NCI-H446 treated with DMSO at 0.1 percent for 48 hours (cell line): ENCODE data around the gene KRTAP10-5.

Source experiments
- DNase-seq: peaks from one replicate; lab custom pipeline; 2025; lab: John Stamatoyannopoulos, UW

KRTAP10-5 gene

DNA sequence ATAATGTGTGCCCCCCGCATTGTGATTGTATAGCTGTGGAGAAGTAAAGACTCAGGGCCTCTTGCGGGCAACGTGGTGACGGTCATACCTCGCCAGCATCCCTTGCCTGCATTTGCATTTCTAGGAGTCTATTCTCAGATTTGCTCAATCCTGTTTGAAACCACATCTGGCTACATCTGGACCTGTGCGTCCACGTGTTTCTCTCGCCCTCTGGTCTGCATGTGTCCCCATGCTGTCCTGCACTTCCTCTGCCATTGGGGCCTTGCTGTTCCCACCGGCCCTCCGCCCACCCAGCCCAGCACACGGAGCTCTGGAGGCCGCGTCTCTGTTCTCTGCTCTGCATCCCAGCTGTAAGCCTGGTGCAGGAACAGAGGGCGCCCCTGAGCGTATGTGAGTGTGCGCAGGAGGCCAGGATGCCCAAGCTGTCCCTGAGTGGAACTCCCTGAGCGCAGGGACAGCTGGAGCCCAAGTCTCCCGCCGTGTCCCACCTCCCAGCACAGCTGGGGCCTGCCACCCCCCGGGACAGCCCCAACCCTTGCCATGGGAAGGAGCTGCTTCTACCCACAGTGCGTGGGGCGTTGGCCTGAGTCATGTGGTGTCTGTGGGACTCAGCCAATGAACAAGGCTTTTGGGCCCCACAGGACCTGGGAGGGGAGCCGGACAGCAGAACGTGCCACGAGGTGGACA, 30.7 kb downstream of the KRTAP10-5 start:
- DNase-seq: no peak

- no peak for DNase-seq
These were observed 31.5 kb downstream of the KRTAP10-5 start for GRCh38 chr21:44548922-44549321.

DNA sequence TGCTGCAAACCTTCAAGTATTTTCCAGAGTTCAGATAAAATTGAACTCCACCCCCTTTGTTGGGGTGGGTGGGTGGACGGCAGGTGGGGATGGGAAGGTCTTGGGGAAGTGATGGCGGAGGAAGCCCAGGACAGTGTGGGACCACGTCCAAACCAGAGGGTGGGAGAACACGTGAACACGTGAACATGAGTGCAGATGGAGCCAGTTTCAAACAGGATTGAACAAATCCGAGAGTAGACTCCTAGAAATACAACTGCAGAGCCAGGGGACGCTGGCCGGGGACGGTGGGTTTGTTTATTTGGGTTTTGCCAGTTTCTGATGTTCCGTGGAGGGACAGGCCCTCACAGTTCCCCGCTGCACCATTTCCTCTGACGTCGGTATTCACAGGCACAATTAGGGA, 32.0 kb downstream of the KRTAP10-5 start:
- DNase-seq: no peak

GRCh38 chr21:44547656-44548331, 32.6 kb downstream of the KRTAP10-5 start:
- DNase-seq: no peak

- DNase-seq: no peak
These were observed 35.8 kb downstream of the KRTAP10-5 start for GRCh38 chr21:44544566-44544965.

DNA sequence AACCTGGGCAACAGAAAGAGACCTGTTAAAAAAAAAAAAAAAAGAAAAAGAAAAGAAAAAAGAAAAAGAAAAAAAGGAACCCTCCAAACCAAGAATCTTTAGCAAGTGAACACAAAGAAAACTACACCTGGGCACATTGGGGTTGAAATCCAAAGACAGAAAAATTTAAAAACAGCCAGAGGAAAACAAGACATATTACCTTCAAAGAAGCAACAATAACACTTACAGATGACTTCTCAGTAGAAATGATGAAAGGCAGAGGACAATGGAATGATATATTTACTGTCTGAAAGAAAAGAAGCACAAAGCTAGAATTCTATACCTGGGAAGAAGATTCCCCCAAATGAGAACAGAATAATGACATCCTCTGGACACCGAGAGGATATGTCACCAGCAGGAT, 37.7 kb downstream of the KRTAP10-5 start:
- no peak for DNase-seq

- no peak for DNase-seq
These were observed 39.6 kb downstream of the KRTAP10-5 start for GRCh38 chr21:44540741-44541288.

GRCh38 chr21:44539991-44540666, 40.3 kb downstream of the KRTAP10-5 start, which contains the start of gene KRTAP10-1:
Gene KRTAP10-1 (minus strand): TSS chr21:44540195. CDS start chr21:44540150, 45 bp downstream.
- DNase-seq: no peak

- no peak for DNase-seq
These were observed 41.4 kb downstream of the KRTAP10-5 start for GRCh38 chr21:44539046-44539445.

DNA sequence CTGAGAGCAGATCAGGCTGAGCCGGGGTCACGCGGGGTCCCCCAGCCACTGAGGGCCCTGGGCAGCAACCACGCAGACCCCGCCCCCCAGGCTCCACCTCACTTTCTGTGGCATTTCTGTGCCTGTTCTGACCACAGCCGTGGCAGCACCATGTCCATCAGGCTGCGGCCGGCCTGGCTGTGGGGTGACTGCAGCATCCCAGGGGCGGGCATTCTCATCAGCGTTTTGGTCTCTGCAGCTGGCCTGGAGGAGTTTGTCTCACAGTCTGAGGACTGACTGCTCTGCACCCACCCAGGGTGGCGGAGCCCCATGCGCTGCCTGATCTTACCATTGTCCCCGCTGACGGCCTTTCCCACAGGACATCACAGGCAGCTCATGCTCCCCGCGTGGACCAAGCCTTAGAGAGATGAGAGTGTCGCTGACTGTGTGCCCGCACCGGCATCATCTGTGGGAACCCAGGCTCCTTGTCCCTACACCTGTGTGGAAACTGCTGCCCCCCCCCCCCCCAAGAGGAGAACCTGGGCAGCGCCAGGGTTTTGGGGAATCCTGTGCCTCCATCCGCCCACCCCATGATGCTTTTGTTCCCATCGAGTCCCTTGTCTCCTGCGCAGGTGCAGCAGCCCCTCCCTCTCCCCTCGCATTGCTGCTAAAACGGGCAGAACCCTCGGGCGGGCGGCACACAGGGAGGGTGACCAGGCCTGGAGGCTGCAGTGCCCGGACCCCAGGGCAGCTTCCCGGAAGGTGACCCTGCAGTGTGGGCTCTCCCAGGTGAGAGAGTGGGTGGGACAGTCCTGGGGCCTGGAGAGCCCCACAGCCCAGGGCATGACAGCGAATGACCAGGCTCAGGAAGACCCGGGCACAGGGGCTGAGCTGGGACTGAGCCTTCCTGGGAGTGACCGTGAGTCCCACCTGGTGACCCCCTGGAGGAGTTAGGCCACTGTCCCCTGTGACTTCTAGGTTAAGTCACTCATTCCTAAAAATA, 42.2 kb downstream of the KRTAP10-5 start:
- no peak for DNase-seq

- DNase-seq: no peak
These were observed 44.4 kb downstream of the KRTAP10-5 start for GRCh38 chr21:44535963-44536362.

GRCh38 chr21:44534688-44535087, 45.7 kb downstream of the KRTAP10-5 start:
- no peak for DNase-seq

DNA sequence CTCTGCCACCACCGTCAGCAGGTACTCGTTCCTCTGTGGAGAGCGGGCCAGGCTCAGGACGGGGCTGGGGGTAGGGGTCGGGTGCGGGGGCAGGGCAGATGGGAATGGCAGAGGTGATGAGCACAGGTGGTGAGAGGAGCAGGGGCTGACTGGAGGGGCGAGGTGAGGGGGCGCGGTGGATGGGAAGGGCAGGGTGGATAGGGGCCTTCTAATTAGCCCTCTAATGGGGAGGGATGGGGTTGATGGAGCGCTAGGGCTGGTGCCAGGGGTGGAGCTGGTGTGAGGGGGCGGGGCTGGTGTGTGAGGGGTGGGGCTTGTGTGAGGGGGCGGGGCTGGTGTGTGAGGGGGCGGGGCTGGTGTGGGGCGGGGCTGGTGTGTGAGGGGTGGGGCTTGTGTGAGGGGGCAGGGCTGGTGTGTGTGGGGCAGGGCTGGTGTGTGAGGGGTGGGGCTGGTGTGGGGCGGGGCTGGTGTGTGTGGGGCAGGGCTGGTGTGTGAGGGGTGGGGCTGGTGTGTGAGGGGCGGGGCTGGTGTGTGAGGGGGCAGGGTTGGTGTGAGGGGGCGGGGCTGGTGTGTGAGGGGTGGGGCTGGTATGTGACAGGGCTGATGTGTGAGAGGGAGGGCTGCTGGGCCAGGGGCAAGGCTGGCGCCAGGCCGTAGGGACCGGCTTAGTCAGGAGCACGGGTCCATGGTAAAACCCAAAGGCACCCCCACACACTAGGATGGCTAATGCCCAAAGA, 46.3 kb downstream of the KRTAP10-5 start:
- no peak for DNase-seq

DNA sequence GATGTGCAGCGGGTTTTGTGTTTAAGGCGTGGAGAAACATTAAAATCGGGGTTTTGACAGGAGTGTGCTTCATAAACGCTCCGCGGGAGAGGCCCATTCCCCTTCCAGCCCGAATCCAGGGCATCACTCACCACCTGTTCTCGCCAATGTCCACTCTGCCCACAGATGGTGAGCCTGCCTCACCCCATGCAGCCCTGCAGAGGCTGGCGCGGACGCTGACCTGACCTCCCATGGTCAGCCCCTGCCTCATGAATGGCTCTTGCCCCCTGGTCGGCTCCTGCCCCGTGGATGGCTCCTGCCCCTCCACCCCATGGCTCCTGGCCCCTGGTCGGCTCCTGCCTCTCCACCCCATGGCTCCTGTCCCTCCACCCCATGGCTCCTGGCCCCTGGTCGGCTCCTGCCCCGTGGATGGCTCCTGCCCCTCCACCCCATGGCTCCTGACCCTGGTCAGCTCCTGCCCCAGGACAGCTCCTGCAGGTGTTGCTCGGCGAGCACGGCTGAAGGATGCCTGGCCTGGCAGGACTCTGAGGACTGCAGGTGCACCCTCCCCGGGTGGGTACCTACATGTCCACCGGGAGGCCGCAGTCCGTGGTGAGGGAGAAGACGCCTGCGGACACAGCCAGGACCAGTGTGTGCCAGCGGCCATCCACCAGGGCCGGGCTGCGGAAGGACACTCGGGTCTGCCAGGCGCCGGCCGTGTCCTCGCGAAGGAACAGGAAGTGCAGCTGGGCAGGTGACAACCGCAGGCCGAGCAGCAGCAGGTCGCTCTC, 47.1 kb downstream of the KRTAP10-5 start:
- DNase-seq: no peak

- DNase-seq: no peak
These were observed 47.7 kb downstream of the KRTAP10-5 start for GRCh38 chr21:44532712-44533111.

DNA sequence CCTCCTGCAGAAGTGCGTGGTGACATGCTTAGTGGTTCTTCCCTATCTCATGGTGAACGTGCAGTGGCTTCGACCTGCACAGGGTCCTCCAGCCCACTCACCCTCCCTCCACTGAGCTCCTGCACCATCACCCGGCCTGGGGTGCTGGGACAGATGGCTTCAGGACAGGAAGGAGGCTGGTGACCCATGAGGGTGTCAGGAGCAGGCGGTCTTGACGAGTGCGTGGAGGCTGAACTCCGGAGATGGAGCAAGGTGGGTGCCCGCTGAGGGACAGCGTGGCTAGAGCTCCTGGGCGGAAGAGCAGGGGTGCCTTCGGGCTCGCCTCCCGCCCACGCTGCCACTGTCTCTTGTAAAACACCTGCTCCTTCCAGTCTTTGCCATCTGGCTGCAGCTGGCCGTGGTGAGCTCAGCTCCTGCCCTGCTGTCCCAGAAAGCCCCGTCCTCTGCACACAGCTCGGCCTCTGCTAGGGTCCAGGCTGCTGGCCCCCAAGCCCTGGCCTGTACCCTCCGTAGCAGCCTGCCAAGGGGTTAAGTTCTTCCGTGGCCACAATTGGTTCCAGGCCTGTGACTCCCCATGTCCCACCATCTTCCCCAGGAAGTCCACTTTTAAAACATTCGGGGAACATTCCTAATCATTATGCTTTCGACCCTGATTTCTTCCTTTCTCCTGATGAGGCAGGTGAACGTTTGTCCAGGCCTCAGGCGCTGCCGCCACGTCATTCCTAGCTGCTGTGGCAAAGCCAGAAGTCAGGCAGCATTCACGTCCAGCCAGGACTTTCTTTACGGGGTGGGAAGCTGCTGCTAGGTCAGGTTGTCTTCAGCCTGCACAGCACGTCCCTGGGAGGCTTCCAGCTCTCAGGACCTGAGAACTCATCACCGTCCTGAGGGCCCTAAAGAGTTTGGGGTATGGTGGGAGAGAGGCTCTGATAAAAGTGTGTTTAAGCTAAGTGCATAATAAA, 48.5 kb downstream of the KRTAP10-5 start:
- DNase-seq: no peak

GRCh38 chr21:44530903-44531605, 49.4 kb downstream of the KRTAP10-5 start:
- DNase-seq: no peak

- no peak for DNase-seq
These were observed 50.0 kb downstream of the KRTAP10-5 start for GRCh38 chr21:44530221-44530902.
